Smooth muscle cell (in vitro differentiated cells): ENCODE results near the gene SPRR1B. TPM values are rescaled to one million over a fixed set of nuclear protein-coding genes. Genes with fewer than 3 reads are reported as not detected.

Experiments used
- DNase-seq: peaks from one replicate; lab custom pipeline; 2025; ENCODE audit not compliant: unreplicated experiment; lab: John Stamatoyannopoulos, UW
- H2AFZ ChIP-seq: fragments of 200-600 bp; sonication (generic); 2 replicates; pipeline ENCODE4 v1.6.0; 2016; ENCODE audit warnings: antibody characterized with exemption, low read depth, mild to moderate bottlenecking
- H3F3A ChIP-seq: fragments of 200-600 bp; sonication (generic); 2 replicates; pipeline ENCODE4 v1.6.0; 2017; ENCODE audit warnings: antibody characterized with exemption, low read depth
- H3K27ac ChIP-seq: fragments of 200-600 bp; sonication (generic); 2 replicates; pipeline ENCODE4 v1.5.1; 2016; ENCODE audit warnings: low read depth, mild to moderate bottlenecking
- H3K27me3 ChIP-seq: fragments of 200-600 bp; sonication (generic); 2 replicates; pipeline ENCODE4 v1.6.1; 2016; ENCODE audit warnings: low read depth, mild to moderate bottlenecking
- H3K36me3 ChIP-seq: fragments of 200-600 bp; sonication (generic); 2 replicates; pipeline ENCODE4 v1.5.1; 2016; ENCODE audit warnings: low read depth
- H3K4me1 ChIP-seq: fragments of 200-600 bp; sonication (generic); 2 replicates; pipeline ENCODE4 v1.5.1; 2016; ENCODE audit warnings: low read depth
- H3K4me2 ChIP-seq: fragments of 200-600 bp; sonication (generic); 2 replicates; pipeline ENCODE4 v1.6.0; 2016; ENCODE audit warnings: mild to moderate bottlenecking
- H3K4me3 ChIP-seq: fragments of 200-600 bp; sonication (generic); 2 replicates; pipeline ENCODE4 v1.5.1; 2016; ENCODE audit warnings: mild to moderate bottlenecking
- H3K79me2 ChIP-seq: fragments of 200-600 bp; sonication (generic); 2 replicates; pipeline ENCODE4 v1.6.0; 2016; ENCODE audit warnings: low read depth, mild to moderate bottlenecking
- H3K9ac ChIP-seq: fragments of 200-600 bp; sonication (generic); 2 replicates; pipeline ENCODE4 v1.6.0; 2016; ENCODE audit warnings: low read depth
- H3K9me3 ChIP-seq: fragments of 200-600 bp; sonication (generic); replicated peaks from 2 replicates; pipeline ENCODE4 v1.5.1; 2016; ENCODE audit warnings: low read depth
- H4K20me1 ChIP-seq: fragments of 200-600 bp; sonication (generic); 2 replicates; pipeline ENCODE4 v1.6.0; 2016; ENCODE audit warnings: low read depth
- WGBS: methylation state at CpG from one replicate; pipeline ENCODE4 v1.1.7; 2016; ENCODE audit warnings: low lambda C conversion rate; 5-methylcytosine and 5-hydroxymethylcytosine counted together
- polyA plus RNA-seq: library from polyadenylated mRNA; unstranded; fragments of >200 nt; fragmentation: Nextera tagmentation; extraction: Ambion mirVana; gene quantifications from 2 replicates; pipeline ENCODE4 v1.2.1, GENCODE V29; 2016
- total RNA-seq: library from RNA; depleted of rRNA; stranded (reverse); fragments of >200 nt; gene quantifications from 2 replicates; pipeline ENCODE4 v1.2.3, GENCODE V29; 2014
- TF ChIP-seq, protein P1 (sequence below): fragments of 200-600 bp; sonication (generic); IDR thresholded peaks from 2 replicates; pipeline ENCODE4 v1.5.1; 2017; ENCODE audit warnings: borderline replicate concordance, mild to moderate bottlenecking, antibody characterized with exemption; ENCODE audit not compliant: insufficient read depth, poor library complexity, severe bottlenecking

The SPRR1B gene
- total and polyA plus RNA-seq, 2 experiments from 2014 or later = 46.5 to 82.8 TPM

- Histone ChIP-seq H3K9ac (no peak overlapping the region), H3F3A (no peaks in the 10 kb centered on the region)
These were observed 1.1 kb downstream of the SPRR1B start for GRCh38 chr1:153032073-153032472.

GRCh38 chr1:153032677-153033308, 1.8 kb downstream of the SPRR1B start:
- Histone ChIP-seq H3K4me2 (no peak overlapping the region), H3K4me3 (no peak overlapping the region), H3K27me3 (no peaks in the 10 kb centered on the region), H3F3A (no peaks in the 10 kb centered on the region), H3K36me3 (no peaks in the 10 kb centered on the region), H2AFZ (no peak overlapping the region), H3K27ac (no peak overlapping the region), H3K9me3 (peaks cover 3% of the 10 kb centered on the region), H4K20me1 (no peaks in the 10 kb centered on the region), H3K9ac (no peak overlapping the region), H3K79me2 (no peaks in the 10 kb centered on the region), H3K4me1 (no peaks in the 10 kb centered on the region)
- WGBS = 53% methylated on average over 3 of the region's 3 CpGs
- DNase-seq = no peak
- TF ChIP-seq, protein P1, sequence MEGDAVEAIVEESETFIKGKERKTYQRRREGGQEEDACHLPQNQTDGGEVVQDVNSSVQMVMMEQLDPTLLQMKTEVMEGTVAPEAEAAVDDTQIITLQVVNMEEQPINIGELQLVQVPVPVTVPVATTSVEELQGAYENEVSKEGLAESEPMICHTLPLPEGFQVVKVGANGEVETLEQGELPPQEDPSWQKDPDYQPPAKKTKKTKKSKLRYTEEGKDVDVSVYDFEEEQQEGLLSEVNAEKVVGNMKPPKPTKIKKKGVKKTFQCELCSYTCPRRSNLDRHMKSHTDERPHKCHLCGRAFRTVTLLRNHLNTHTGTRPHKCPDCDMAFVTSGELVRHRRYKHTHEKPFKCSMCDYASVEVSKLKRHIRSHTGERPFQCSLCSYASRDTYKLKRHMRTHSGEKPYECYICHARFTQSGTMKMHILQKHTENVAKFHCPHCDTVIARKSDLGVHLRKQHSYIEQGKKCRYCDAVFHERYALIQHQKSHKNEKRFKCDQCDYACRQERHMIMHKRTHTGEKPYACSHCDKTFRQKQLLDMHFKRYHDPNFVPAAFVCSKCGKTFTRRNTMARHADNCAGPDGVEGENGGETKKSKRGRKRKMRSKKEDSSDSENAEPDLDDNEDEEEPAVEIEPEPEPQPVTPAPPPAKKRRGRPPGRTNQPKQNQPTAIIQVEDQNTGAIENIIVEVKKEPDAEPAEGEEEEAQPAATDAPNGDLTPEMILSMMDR = no peak

More at GRCh38 chr1:153032073-153032472, 1.1 kb downstream of the SPRR1B start:
- no peak overlapping the region for H3K27ac ChIP-seq
- H3K27me3 ChIP-seq = no peaks in the 10 kb centered on the region
- no peak overlapping the region for H3K4me3 ChIP-seq
- H3K79me2 ChIP-seq = no peaks in the 10 kb centered on the region
- no peaks in the 10 kb centered on the region for H3K9me3 ChIP-seq
- H2AFZ ChIP-seq = no peak overlapping the region
- H3K4me1 ChIP-seq = no peaks in the 10 kb centered on the region
- H3K4me2 ChIP-seq = no peak overlapping the region
- H3K36me3 ChIP-seq = no peaks in the 10 kb centered on the region
- H4K20me1 ChIP-seq = no peaks in the 10 kb centered on the region
- TF ChIP-seq, protein P1 = no peak
- no peak for DNase-seq

GRCh38 chr1:153035211-153035610, 4.2 kb downstream of the SPRR1B start:
- no peak overlapping the region for H3K27ac ChIP-seq
- no peak for DNase-seq
- H3K36me3 ChIP-seq = no peaks in the 10 kb centered on the region
- H3K79me2 ChIP-seq = no peaks in the 10 kb centered on the region
- TF ChIP-seq, protein P1 = no peak
- H3K27me3 ChIP-seq = no peaks in the 10 kb centered on the region
- H2AFZ ChIP-seq = no peak overlapping the region
- 74% methylated on average over 1 of the region's 1 CpG for WGBS
- H3K4me3 ChIP-seq = no peak overlapping the region
- H3K9ac ChIP-seq = no peak overlapping the region
- H3F3A ChIP-seq = no peaks in the 10 kb centered on the region
- H3K4me2 ChIP-seq = no peak overlapping the region
- H3K4me1 ChIP-seq = no peaks in the 10 kb centered on the region
- no peaks in the 10 kb centered on the region for H4K20me1 ChIP-seq
- H3K9me3 ChIP-seq = peaks cover 8% of the 10 kb centered on the region

- WGBS = 57% methylated on average over 4 of the region's 4 CpGs
- Histone ChIP-seq H3K9me3 (peaks cover 11% of the 10 kb centered on the region), H3K4me2 (no peak within 1 kb of the TSS), H4K20me1 (no peaks in the 10 kb centered on the region), H3K4me3 (no peak within 1 kb of the TSS), H3K4me1 (no peaks in the 10 kb centered on the region), H2AFZ (no peak within 1 kb of the TSS), H3K27me3 (no peaks in the 10 kb centered on the region), H3K9ac (no peak within 1 kb of the TSS), H3F3A (no peaks in the 10 kb centered on the region), H3K27ac (no peak within 1 kb of the TSS), H3K36me3 (no peaks in the 10 kb centered on the region), H3K79me2 (no peaks in the 10 kb centered on the region)
- TF ChIP-seq, protein P1 = no peak
- DNase-seq = no peak
These were observed 10.1 kb downstream of the SPRR1B start, which contains the start of gene SPRR2D for GRCh38 chr1:153040950-153041631. SPRR2D (minus strand) TSS chr1:153041120; CDS start chr1:153040346, 774 bp downstream.
